ENCODE data around the gene CLEC16A. TPM values are rescaled to one million over a fixed set of nuclear protein-coding genes. Genes with fewer than 3 reads are reported as not detected.
A peak's percentile ranks its signal among the peaks of the same experiment; 100 is the strongest.

CLEC16A gene
- total and polyA plus RNA-seq, 9 of the 15 experiments (the other 6 are each of a cell fraction or from before 2014, with no cell fraction given): 1.00 to 22.3 (median 10.0) TPM

DNA sequence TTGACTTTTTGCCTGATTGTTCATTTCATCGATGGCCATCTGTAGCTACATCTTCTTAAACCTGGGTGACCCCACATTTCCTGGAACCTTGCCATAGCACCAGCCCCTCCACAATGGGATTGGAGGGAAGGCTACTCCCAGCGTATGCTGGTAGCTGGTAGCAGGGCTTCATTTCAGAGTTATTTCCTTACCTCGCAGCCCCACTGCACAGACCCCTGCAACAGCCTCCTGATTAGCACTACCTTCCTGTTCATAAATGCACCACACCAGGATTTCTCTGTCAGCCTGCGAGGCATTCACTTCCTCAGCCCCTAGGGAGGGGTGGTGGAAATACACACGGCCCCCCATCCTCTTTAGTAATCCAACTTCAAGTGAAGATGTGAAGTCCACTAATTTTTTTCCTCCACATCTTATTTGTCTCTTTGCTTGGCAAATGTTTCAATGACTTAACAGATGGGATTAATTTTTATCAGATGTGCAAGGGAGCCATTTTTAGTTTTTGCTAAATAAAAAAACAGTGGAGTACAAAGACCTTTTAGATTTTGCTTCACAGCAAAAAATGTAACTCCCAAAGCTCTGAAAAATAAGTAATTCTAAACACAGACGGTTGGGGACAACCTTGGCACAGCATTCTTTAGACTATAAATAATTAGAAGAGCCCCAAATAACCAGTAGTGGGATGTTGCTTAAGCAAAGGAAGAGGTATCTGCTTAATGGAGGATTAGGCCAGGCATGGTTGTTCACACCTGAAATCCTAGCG is 76.6 kb downstream of the CLEC16A start (continued):
- TF ChIP-seq, protein P1, sequence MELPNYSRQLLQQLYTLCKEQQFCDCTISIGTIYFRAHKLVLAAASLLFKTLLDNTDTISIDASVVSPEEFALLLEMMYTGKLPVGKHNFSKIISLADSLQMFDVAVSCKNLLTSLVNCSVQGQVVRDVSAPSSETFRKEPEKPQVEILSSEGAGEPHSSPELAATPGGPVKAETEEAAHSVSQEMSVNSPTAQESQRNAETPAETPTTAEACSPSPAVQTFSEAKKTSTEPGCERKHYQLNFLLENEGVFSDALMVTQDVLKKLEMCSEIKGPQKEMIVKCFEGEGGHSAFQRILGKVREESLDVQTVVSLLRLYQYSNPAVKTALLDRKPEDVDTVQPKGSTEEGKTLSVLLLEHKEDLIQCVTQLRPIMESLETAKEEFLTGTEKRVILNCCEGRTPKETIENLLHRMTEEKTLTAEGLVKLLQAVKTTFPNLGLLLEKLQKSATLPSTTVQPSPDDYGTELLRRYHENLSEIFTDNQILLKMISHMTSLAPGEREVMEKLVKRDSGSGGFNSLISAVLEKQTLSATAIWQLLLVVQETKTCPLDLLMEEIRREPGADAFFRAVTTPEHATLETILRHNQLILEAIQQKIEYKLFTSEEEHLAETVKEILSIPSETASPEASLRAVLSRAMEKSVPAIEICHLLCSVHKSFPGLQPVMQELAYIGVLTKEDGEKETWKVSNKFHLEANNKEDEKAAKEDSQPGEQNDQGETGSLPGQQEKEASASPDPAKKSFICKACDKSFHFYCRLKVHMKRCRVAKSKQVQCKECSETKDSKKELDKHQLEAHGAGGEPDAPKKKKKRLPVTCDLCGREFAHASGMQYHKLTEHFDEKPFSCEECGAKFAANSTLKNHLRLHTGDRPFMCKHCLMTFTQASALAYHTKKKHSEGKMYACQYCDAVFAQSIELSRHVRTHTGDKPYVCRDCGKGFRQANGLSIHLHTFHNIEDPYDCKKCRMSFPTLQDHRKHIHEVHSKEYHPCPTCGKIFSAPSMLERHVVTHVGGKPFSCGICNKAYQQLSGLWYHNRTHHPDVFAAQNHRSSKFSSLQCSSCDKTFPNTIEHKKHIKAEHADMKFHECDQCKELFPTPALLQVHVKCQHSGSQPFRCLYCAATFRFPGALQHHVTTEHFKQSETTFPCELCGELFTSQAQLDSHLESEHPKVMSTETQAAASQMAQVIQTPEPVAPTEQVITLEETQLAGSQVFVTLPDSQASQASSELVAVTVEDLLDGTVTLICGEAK (IDR thresholded peaks at IDR 0.05): no peak
- TF ChIP-seq, protein P1 (CRISPR knock-in tag; IDR thresholded peaks at IDR 0.05): no peak
- TF ChIP-seq NR3C1 (CRISPR knock-in tag; IDR thresholded peaks at IDR 0.05): no peak
- TF ChIP-seq ZBTB17 (CRISPR knock-in tag; IDR thresholded peaks at IDR 0.05): no peak
- TF ChIP-seq CBFA2T2 (conservative IDR thresholded peaks at IDR 0.05): peak; percentile 32
- TF ChIP-seq DMBX1 (CRISPR knock-in tag; IDR thresholded peaks at IDR 0.05; ENCODE audit: borderline replicate concordance): no peak
- TF ChIP-seq ZBTB7A (IDR thresholded peaks at IDR 0.05; ENCODE audit: borderline replicate concordance, control insufficient read depth, low read depth, low read length): no peak
- TF ChIP-seq ARID1B (IDR thresholded peaks at IDR 0.05): peak; percentile 23; the same call in 1 of the 2 replicates
- peak; percentile 5; the same call in 1 of the 2 replicates for TF ChIP-seq TAL1 (IDR thresholded peaks at IDR 0.05)

All from K562 (cell line).